ENCODE measurements around the gene SLC46A3. TPM values are rescaled to one million over a fixed set of nuclear protein-coding genes. Genes with fewer than 3 reads are reported as not detected.

The SLC46A3 gene, protein sequence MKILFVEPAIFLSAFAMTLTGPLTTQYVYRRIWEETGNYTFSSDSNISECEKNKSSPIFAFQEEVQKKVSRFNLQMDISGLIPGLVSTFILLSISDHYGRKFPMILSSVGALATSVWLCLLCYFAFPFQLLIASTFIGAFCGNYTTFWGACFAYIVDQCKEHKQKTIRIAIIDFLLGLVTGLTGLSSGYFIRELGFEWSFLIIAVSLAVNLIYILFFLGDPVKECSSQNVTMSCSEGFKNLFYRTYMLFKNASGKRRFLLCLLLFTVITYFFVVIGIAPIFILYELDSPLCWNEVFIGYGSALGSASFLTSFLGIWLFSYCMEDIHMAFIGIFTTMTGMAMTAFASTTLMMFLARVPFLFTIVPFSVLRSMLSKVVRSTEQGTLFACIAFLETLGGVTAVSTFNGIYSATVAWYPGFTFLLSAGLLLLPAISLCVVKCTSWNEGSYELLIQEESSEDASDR
- total RNA-seq = 10 to 100 TPM in 3 of 4 donors, 1 to 10 TPM in 1; 8.3 to 20.7 (median 12.0) TPM

DNA sequence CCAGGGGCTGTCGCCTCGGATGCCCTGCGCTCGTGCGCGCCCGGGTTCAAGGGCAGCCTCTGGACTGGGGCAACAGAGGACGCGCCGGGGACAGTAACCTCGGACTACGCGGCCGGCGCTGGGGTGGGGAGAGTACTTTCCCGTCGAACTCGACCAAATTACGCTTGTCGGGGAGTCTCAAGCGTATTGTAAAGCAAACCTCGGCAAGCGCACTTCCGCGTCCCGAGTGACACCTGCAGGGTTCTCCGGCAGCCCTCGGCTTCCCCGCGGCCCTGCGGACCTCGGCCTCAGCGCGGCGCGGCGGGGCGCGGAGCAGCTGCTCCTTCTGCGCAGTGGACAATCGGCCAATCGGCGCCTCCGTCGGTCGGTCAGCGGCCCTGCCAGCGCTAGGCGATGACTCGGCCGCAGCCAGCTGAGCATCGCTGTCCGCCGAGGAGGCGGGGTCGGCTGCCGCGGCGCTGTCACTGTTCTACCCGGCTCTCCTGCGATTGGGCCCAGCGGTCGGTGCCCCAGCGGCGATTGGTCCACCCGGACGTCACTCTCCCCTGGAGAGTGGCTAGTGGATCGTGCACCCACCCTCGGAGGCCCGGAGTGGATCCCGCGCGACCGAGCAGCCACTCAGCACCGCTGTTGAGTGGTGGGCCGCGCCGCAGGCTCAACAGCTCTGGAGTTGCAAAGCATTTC is at the start of gene SLC46A3:
SLC46A3 (minus strand) TSS at position 428 of the 684 bp plus-strand sequence. CDS start 972 bp downstream, outside the sequence.
- Histone ChIP-seq H3K27me3 (no peaks in the 10 kb centered on the region), H3K36me3 (no peaks in the 10 kb centered on the region), H3K27ac (peak within 1 kb of the TSS; percentile 90 to 97 (median 96)), H3K9me3 (no peaks in the 10 kb centered on the region), H3K4me3 (peak within 1 kb of the TSS; percentile 66 to 81), H3K4me1 (peaks cover 0 to 28% (median 6%) of the 10 kb centered on the region in 3 donors)
- no CpG with 5 or more reads among the region's 78 CpGs for WGBS, 2 donors (ENCODE audit: low coverage in 1 of 2)
- TF ChIP-seq POLR2A (IDR thresholded peaks at IDR 0.05) = peak; percentile 83 to 84
- TF ChIP-seq POLR2AphosphoS5 (IDR thresholded peaks at IDR 0.05) = peak; percentile 79
- no peak for TF ChIP-seq EP300 (IDR thresholded peaks at IDR 0.05)
- TF ChIP-seq, protein P1, sequence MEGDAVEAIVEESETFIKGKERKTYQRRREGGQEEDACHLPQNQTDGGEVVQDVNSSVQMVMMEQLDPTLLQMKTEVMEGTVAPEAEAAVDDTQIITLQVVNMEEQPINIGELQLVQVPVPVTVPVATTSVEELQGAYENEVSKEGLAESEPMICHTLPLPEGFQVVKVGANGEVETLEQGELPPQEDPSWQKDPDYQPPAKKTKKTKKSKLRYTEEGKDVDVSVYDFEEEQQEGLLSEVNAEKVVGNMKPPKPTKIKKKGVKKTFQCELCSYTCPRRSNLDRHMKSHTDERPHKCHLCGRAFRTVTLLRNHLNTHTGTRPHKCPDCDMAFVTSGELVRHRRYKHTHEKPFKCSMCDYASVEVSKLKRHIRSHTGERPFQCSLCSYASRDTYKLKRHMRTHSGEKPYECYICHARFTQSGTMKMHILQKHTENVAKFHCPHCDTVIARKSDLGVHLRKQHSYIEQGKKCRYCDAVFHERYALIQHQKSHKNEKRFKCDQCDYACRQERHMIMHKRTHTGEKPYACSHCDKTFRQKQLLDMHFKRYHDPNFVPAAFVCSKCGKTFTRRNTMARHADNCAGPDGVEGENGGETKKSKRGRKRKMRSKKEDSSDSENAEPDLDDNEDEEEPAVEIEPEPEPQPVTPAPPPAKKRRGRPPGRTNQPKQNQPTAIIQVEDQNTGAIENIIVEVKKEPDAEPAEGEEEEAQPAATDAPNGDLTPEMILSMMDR (IDR thresholded peaks at IDR 0.05) = peak in 3 of 4 experiments; percentile 24 to 36 (median 34)
- ATAC-seq = peak; percentile 99

DNA sequence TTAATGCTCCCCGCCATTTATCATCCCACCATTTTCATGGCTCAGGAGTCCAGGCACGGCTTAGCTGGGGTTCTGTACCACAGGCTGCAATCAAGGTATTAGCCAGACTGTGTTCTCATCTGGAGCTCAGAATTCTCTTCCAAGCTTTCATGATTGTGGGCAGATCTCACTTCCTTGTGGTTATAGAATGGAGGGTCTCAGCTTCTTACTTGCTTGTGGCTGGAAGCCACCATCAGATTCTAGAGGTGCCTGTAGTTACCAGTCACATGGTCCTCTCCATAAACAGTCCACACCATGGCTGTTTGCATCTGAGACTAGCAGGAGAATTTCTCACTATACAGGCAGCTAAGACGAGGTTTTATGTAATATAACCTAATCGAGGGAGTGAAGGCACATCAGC is 45.1 kb upstream of the SLC46A3 start:
- TF ChIP-seq POLR2AphosphoS5 (IDR thresholded peaks at IDR 0.05) (no peak), EP300 (IDR thresholded peaks at IDR 0.05) (no peak), POLR2A (IDR thresholded peaks at IDR 0.05) (no peak)
- TF ChIP-seq, protein P1 (IDR thresholded peaks at IDR 0.05) = no peak
- H3K4me3 ChIP-seq = no peak overlapping the region
- 79 to 80% methylated on average over 1 to 4 of the region's 4 CpGs for WGBS, 2 donors (ENCODE audit: low coverage in 1 of 2)
- no peaks in the 10 kb centered on the region for H3K27me3 ChIP-seq
- H3K27ac ChIP-seq = no peak overlapping the region
- ATAC-seq = no peak
- H3K36me3 ChIP-seq = no peaks in the 10 kb centered on the region
- peaks cover 0 to 7% (median 0%) of the 10 kb centered on the region in 3 donors for H3K9me3 ChIP-seq
- H3K4me1 ChIP-seq = no peaks in the 10 kb centered on the region

DNA sequence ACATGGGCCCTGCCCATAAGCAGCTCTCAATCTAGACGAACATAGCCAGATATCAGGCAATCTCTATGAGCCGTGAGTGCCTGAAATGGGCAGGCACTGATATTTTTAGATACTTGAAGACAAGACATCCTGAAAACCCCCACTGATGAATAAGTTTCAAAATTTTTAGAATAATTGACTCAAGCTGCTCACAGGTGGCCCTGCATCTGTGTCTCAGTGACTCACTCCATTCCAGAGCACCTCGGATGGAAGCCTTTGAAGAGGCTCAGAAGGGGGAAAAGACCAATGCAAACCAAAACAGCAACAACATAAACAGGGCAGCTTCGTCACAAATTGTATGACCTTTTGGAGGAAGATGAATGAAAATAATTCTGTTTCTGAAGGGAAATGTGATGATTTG is 42.8 kb upstream of the SLC46A3 start:
- Histone ChIP-seq H3K4me3 (no peak overlapping the region), H3K9me3 (peaks cover 0 to 18% (median 0%) of the 10 kb centered on the region in 3 donors), H3K27me3 (no peaks in the 10 kb centered on the region), H3K4me1 (no peaks in the 10 kb centered on the region), H3K27ac (no peak overlapping the region), H3K36me3 (no peaks in the 10 kb centered on the region)
- TF ChIP-seq POLR2AphosphoS5 (IDR thresholded peaks at IDR 0.05) = no peak
- TF ChIP-seq EP300 (IDR thresholded peaks at IDR 0.05) = no peak
- no peak for TF ChIP-seq POLR2A (IDR thresholded peaks at IDR 0.05)
- TF ChIP-seq, protein P1 (IDR thresholded peaks at IDR 0.05) = no peak
- WGBS, 2 donors (ENCODE audit: low coverage in 1 of 2) = 51 to 57% methylated on average over 2 to 4 of the region's 4 CpGs
- ATAC-seq = no peak

DNA sequence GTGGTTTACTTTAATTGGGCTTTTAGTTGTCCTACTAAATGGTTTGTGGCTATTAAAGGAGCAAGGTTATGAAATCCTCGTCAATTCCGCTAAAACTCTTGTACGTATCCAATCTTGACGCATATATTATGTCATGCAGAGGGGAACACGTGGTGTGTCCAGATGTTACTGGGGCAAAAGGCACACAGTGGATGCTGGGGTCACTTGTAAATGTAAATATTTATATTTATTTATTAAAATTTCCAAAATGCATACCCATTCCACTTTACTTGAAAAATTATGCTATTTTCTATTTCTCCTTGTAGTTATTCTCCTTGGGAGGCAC is 36.7 kb upstream of the SLC46A3 start:
- Histone ChIP-seq H3K27ac (peak overlapping the region in 2 of 4 donors; percentile 55 to 69), H3K4me3 (peak overlapping the region in 1 of 2 donors; percentile 35), H3K27me3 (no peaks in the 10 kb centered on the region), H3K36me3 (no peaks in the 10 kb centered on the region), H3K9me3 (peaks cover 0 to 18% (median 0%) of the 10 kb centered on the region in 3 donors), H3K4me1 (peaks cover 0 to 16% (median 0%) of the 10 kb centered on the region in 3 donors)
- no peak for TF ChIP-seq POLR2AphosphoS5 (IDR thresholded peaks at IDR 0.05)
- no peak for TF ChIP-seq POLR2A (IDR thresholded peaks at IDR 0.05)
- TF ChIP-seq, protein P1 (IDR thresholded peaks at IDR 0.05) = no peak
- TF ChIP-seq EP300 (IDR thresholded peaks at IDR 0.05) = no peak
- 58 to 70% methylated on average over 2 to 5 of the region's 5 CpGs for WGBS, 2 donors (ENCODE audit: low coverage in 1 of 2)
- ATAC-seq = peak; percentile 5

Measured in gastroesophageal sphincter (tissue), 4 donors.